ENCODE data around the gene MANSC1.
A peak's percentile ranks its signal among the peaks of the same experiment; 100 is the strongest.

MANSC1 gene

GRCh38 chr12:12349711-12350665 lies at the start of gene MANSC1:
Gene MANSC1, minus strand, starts transcription at chr12:12350242. Its CDS starts 6,928 bp downstream, at chr12:12343314.
- peak; percentile 52 for DNase-seq

GRCh38 chr12:12399161-12399560 lies 49.1 kb upstream of the MANSC1 start:
- no peak for DNase-seq

GRCh38 chr12:12398026-12398859 lies 48.2 kb upstream of the MANSC1 start:
- no peak for DNase-seq

GRCh38 chr12:12397184-12397583 lies 47.1 kb upstream of the MANSC1 start:
- no peak for DNase-seq

GRCh38 chr12:12396694-12397093 lies 46.7 kb upstream of the MANSC1 start:
- DNase-seq: no peak

GRCh38 chr12:12393171-12393570 lies 43.1 kb upstream of the MANSC1 start:
- no peak for DNase-seq

- no peak for DNase-seq
Measured at GRCh38 chr12:12392413-12392812, 42.4 kb upstream of the MANSC1 start.

- peak; percentile 54 for DNase-seq
Measured at GRCh38 chr12:12387501-12387900, 37.5 kb upstream of the MANSC1 start.

GRCh38 chr12:12384571-12385340 lies 34.7 kb upstream of the MANSC1 start:
- peak; percentile 86 for DNase-seq

GRCh38 chr12:12381982-12382381 lies 31.9 kb upstream of the MANSC1 start:
- no peak for DNase-seq

GRCh38 chr12:12380949-12381593 lies 31.0 kb upstream of the MANSC1 start:
- no peak for DNase-seq

GRCh38 chr12:12379831-12380730 lies 30.0 kb upstream of the MANSC1 start:
- DNase-seq: peak; percentile 79

GRCh38 chr12:12378616-12379015 lies 28.6 kb upstream of the MANSC1 start:
- peak; percentile 30 for DNase-seq

- peak; percentile 79 for DNase-seq
Measured at GRCh38 chr12:12376646-12377448, 26.8 kb upstream of the MANSC1 start.

GRCh38 chr12:12372946-12373722 lies 23.1 kb upstream of the MANSC1 start:
- DNase-seq: no peak

- DNase-seq: no peak
Measured at GRCh38 chr12:12367482-12367998, 17.5 kb upstream of the MANSC1 start.

- DNase-seq: no peak
Measured at GRCh38 chr12:12366701-12367481, 16.8 kb upstream of the MANSC1 start.

GRCh38 chr12:12365931-12366431 lies 15.9 kb upstream of the MANSC1 start:
- DNase-seq: no peak

Measured in activated CD4-positive, alpha-beta T cell treated with anti-CD3 and anti-CD28 coated beads, Interleukin-2, Interleukin-6, amounts not matched to agents 100 ng/mL and 50 ng/mL, durations not matched to agents 16 hours and 8 hours (primary cell).